ENCODE measurements around the gene RBM18. TPM values are rescaled to one million over a fixed set of nuclear protein-coding genes. Genes with fewer than 3 reads are reported as not detected.

Gene RBM18
- total RNA-seq, 1 experiment from 2014 or later, result 8.1 TPM

DNA sequence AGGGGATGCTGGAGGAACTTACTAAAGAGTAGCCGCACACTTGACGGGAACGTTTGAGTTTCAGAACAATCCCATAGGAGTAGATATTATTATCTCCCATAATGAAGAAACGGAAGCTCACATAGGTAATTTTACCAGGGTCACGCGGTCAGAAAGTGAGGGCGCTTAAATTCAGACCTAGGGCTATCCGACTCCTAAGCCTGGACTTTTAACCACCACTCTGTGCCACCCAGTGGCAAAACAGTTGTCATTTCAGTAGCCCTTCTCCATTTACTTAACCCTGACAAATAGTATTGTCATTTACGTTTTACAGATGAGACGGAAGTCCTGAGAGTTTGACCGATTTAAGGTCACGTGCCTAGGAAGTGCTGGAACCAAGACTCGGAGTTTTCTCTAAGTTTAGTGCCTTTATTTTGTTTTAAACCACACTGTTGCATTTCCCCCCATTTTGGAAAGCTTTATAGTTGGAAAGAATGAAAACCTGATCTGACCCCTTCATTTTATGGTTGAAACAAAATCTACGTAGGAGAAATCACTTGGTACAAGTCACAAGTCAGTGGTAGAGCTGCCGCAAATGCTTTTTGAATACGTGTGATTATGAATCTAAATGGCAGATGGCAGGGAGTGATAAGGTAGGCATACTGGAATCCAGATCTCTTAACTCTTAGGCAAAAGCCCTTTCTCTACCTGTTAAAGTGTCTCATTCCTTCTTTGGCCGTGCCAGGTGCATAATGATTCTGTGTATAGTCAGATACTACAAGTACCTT lies 692 bp upstream of the RBM18 start:
- DNase-seq, result no peak
- H3K4me3 ChIP-seq, result peak overlapping the region; percentile 86
- no peaks in the 10 kb centered on the region for H3K9me3 ChIP-seq
- no peaks in the 10 kb centered on the region for H3K27me3 ChIP-seq
- H3K36me3 ChIP-seq, result peaks cover 25% of the 10 kb centered on the region

DNA sequence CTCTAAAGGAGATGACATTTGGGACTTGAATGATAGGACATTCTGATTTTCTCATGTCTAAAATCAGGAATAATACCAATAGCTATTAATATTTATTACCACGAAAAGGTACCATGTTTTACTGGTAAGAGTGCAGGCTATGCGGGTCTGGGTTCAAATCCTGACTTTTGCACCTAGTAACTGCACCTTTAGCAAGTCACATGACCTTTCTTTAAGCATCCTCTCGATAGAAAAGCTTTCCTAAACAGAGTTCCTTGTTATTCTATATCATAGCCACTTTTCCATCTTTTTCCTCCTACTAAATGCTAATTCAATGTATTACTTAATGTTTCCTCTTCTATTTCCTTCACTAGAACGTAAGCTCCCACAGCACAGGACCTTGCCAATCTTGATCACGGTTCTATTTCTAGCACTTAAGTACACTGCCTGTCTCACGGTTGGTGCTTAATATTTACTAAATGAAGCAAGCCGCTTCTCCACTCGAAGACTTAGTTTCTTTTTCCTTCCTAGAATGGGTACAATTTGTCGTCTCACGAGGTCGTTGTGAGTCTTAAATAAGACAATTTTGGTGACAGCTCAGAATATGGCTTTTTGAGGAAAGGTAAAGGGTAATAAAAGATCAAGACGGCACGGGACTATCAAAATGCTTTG lies 816 bp downstream of the RBM18 start:
- Histone ChIP-seq H3K27me3 (no peaks in the 10 kb centered on the region), H3K36me3 (peaks cover 34% of the 10 kb centered on the region), H3K9me3 (no peaks in the 10 kb centered on the region), H3K4me3 (peak overlapping the region; percentile 86)
- no peak for DNase-seq

DNA sequence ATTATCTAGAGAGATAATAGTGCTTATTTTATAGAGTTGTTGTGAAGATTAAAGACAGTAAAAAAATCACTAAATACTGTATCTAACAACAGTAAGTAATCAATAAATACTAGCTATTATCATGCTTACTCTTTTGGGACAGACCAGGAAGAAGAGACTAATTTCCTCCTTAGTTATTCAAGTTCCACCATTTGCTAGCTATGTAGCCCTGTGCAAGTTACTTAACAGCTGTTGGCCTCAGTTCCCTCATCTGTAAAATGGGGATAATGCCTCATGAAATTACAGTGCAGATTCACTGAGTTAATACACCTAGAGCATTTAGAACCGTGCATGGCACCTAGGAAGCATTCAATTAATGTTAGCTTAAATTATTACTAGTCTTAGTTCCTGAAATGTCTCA lies 2.6 kb downstream of the RBM18 start:
- H3K4me3 ChIP-seq, result no peak overlapping the region
- no peaks in the 10 kb centered on the region for H3K9me3 ChIP-seq
- H3K36me3 ChIP-seq, result peaks cover 41% of the 10 kb centered on the region
- H3K27me3 ChIP-seq, result no peaks in the 10 kb centered on the region
- no peak for DNase-seq

DNA sequence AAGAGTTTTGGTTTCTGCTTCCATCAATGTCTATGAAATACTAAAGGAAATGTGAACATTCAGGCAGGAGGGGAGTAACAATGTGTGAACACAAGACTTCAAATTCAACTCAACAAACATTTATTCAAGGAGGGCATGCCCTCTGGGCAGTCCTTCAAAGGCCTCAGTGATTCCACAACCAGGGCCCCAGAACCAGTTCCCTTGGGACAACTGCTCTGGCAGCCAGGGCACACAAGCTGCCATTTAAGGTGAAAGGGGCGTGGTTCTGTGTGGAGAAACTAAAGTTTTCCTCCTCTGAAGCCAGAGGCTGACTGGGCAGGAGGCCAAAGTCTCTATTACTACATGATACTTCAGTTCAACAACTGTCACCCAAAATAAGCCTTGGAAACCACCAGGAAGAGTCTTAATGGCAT lies 3.2 kb downstream of the RBM18 start:
- Histone ChIP-seq H3K36me3 (peaks cover 44% of the 10 kb centered on the region), H3K27me3 (no peaks in the 10 kb centered on the region), H3K4me3 (no peak overlapping the region), H3K9me3 (no peaks in the 10 kb centered on the region)
- peak; percentile 38 for DNase-seq

DNA sequence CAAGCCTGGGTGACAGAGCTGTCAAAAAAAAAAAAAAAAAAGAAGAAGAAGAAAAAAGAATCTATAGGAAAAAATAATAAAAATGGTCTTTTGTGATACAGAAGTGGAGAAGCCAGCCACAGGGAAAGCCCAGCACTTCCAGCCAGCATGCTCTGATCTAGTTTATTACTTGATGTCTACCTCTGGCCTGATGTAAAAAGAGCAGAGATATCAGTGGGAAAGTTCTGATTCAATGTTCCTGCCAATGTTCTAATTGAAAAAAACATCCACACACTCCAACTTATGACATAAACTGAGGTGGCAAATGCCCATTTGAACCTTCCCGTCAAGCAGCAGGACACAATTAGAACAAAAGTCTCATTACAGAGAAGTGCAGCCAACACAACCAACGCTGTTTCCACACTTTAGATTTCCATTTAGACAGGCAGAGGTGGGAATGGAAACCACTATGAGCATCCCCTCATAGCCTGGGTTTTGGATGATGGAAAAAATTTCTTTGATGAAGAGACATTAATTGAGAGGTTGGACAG lies 5.7 kb downstream of the RBM18 start:
- Histone ChIP-seq H3K36me3 (peaks cover 45% of the 10 kb centered on the region), H3K27me3 (no peaks in the 10 kb centered on the region), H3K4me3 (no peak overlapping the region), H3K9me3 (no peaks in the 10 kb centered on the region)
- no peak for DNase-seq

DNA sequence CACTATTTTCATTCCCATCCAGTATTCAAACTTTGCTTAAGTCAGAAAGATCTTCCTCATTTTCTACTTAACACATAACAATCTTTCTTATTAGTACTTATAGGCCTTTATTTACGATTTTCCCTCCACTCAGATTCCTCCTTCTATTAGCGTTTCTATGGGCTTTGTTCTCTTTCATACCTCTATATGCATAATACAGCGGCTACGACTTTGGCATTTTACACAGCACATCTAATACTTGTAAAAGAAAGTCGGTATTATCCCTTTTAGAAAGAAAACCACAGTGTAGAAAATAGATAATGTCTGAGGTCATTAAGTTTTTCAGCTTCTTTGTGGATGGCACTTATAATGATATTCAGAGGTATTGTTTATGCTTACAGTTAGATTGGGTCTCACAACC lies 8.4 kb downstream of the RBM18 start:
- Histone ChIP-seq H3K9me3 (no peaks in the 10 kb centered on the region), H3K4me3 (no peak overlapping the region), H3K27me3 (no peaks in the 10 kb centered on the region), H3K36me3 (peaks cover 57% of the 10 kb centered on the region)
- DNase-seq, result no peak

DNA sequence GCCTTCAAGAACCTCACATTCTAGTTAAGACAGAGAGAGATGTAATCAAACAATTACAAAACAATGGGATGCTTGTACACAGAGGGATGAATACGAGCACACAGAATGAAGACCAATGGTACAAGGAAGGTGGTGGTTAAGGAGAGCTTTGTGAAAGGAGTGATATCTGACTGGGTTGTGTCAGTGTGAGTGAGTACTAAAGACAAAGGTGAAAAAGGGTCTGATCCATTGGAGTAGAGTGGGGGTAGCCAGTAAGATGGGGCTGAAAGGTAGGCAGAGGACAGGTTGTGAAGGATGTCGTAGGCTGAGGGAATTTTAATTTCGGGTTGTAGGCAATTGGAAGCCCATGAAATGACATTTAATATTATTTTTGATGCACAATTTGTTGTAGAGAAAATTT lies 9.9 kb downstream of the RBM18 start:
- no peak for DNase-seq
- H3K9me3 ChIP-seq, result no peaks in the 10 kb centered on the region
- H3K4me3 ChIP-seq, result no peak overlapping the region
- peaks cover 52% of the 10 kb centered on the region for H3K36me3 ChIP-seq
- no peaks in the 10 kb centered on the region for H3K27me3 ChIP-seq

DNA sequence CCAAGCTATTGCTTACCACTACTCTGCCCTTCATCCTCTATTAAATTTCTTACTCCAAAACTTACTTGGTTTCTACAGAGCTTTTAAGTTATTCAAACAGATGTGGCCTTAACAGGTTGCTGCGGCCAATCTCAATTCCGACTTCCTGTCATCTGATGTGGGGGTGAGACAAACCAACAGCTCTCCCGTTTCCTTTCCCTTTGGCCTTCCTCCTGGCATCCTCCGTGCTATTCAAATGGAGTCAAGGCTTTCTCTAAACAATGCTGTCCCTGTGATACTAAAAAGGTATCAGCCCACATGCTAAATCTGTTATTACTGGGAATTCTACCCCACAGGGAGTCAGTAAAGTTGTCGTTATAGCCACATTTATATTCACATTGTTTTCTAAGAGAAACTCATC lies 11.8 kb downstream of the RBM18 start:
- DNase-seq, result no peak
- H3K36me3 ChIP-seq, result peaks cover 42% of the 10 kb centered on the region
- H3K4me3 ChIP-seq, result no peak overlapping the region
- H3K9me3 ChIP-seq, result no peaks in the 10 kb centered on the region
- no peaks in the 10 kb centered on the region for H3K27me3 ChIP-seq

DNA sequence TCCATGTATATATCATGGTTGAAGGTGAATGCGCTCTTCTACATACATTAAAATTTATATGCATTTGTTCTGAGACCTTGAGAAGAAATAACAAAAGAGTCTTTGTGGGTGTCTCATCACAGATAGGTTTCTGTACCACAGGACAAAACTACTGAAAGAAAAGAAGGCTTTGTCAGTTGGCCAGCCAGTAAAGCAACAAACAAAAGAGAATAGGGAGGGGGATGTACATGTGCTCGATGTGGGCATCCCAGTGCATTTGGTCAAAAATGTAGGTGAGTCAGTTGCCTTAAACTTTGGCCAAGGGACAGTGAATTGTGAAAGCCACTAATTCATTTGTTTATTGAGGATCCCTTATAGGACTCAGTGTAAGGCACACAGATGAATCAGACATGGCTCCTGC lies 13.3 kb downstream of the RBM18 start:
- Histone ChIP-seq H3K9me3 (no peaks in the 10 kb centered on the region), H3K36me3 (peaks cover 43% of the 10 kb centered on the region), H3K4me3 (no peak overlapping the region), H3K27me3 (no peaks in the 10 kb centered on the region)
- DNase-seq, result no peak

DNA sequence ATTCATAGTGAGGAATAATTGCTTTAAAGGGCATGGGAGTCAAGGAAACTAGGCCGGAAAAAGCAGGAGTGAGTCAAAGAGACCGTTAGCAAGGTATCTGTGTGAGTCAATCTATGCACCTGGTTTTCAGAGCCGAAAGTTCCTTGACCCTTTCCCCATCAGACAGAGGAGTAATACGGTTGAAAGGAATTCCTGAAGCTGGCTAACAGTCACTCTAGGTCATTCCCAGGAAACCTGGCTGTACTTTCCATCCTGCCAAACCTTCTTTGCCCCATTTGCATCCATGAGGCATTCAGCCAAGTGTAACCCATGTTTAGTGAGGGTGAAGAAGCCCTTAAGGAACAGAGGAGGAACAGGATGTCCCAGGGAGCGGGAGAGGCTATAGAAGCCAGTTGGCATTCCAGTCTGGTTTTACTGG lies 16.2 kb downstream of the RBM18 start:
- Histone ChIP-seq H3K36me3 (peaks cover 56% of the 10 kb centered on the region), H3K9me3 (no peaks in the 10 kb centered on the region), H3K27me3 (no peaks in the 10 kb centered on the region), H3K4me3 (no peak overlapping the region)
- DNase-seq, result no peak

DNA sequence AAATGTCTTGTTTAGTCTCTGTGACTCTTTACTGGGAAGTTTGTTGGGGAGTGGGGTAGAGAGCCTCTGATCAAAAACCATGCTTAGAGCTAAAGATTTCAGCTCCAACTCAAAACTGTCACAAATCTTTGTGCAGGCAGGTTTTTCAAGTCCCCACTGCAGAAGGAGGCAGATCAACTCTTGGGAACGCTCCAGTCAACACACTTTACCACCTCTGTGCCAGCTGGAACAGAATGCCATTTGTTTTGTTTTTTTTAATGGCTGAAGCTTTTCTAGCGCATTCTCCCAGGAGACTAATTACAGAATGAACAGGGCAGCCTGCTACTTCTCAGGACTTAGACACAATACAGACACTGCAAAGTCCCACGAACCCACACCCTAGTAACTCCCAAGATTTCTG lies 18.0 kb downstream of the RBM18 start:
- no peak for DNase-seq
- no peak overlapping the region for H3K4me3 ChIP-seq
- H3K9me3 ChIP-seq, result no peaks in the 10 kb centered on the region
- no peaks in the 10 kb centered on the region for H3K27me3 ChIP-seq
- H3K36me3 ChIP-seq, result peaks cover 53% of the 10 kb centered on the region

DNA sequence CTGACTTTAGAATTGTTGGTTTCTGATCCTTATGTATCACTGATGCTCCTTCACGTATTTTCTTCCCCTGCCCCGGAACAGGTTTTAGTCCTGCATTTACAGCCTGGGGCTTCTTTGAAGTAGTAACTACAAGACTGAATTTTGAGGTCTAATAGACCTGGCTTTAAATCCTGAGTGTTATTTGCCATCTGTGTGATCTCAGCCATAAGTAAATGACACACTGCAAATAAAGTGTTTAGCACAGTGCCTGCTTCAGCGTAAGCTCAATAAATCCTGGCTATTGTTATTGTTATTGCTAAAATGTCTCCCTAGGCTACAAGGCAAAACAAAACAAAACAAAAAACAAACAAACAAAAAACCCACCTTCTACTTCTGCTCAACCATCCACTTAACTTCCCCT lies 20.3 kb downstream of the RBM18 start:
- no peaks in the 10 kb centered on the region for H3K27me3 ChIP-seq
- H3K4me3 ChIP-seq, result no peak overlapping the region
- H3K9me3 ChIP-seq, result no peaks in the 10 kb centered on the region
- peaks cover 54% of the 10 kb centered on the region for H3K36me3 ChIP-seq
- DNase-seq, result no peak

DNA sequence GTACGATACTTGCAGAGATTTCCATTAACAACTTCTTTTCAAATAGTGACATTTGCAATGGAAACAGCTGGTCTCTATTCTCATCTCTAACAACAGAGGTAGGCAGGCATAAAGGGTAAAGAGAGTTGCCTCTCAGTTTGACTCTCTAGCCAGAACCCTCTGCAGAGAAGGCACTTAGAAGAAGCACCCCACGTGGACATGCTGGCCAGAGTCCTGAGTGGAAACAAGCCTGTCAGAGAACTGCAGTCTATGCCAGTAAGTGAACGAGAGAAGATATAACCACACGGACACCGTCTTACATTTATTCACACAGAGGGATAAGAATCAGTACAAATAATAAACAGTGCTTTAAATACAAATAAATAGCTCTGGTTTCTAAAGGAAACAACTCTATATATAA lies 24.9 kb downstream of the RBM18 start:
- Histone ChIP-seq H3K9me3 (no peaks in the 10 kb centered on the region), H3K27me3 (no peaks in the 10 kb centered on the region; the same call in 1 of the 2 replicates), H3K4me3 (no peak overlapping the region), H3K36me3 (peaks cover 39% of the 10 kb centered on the region)
- no peak for DNase-seq

DNA sequence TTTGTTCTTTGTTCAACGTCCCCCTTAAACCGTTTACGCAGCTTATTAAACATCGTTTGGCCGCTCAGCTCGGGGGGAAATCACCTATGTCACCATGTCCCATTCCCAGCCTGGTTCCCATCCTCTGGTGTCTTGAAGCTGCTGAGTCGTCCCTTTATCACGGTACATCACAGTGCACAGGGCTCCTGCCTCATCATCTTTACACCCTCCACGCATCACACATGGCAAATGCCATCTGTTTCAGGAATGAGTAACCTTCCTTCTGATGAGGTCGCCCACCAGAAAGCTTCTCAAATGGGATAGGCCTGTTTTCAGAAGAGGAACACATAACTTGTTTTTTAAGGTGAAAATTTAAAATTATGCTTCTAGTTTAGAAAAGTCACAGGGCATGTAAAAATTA lies 28.0 kb downstream of the RBM18 start:
- no peak for DNase-seq
- no peak overlapping the region for H3K4me3 ChIP-seq
- peaks cover 4% of the 10 kb centered on the region for H3K27me3 ChIP-seq
- H3K36me3 ChIP-seq, result peaks cover 16% of the 10 kb centered on the region
- no peaks in the 10 kb centered on the region for H3K9me3 ChIP-seq

DNA sequence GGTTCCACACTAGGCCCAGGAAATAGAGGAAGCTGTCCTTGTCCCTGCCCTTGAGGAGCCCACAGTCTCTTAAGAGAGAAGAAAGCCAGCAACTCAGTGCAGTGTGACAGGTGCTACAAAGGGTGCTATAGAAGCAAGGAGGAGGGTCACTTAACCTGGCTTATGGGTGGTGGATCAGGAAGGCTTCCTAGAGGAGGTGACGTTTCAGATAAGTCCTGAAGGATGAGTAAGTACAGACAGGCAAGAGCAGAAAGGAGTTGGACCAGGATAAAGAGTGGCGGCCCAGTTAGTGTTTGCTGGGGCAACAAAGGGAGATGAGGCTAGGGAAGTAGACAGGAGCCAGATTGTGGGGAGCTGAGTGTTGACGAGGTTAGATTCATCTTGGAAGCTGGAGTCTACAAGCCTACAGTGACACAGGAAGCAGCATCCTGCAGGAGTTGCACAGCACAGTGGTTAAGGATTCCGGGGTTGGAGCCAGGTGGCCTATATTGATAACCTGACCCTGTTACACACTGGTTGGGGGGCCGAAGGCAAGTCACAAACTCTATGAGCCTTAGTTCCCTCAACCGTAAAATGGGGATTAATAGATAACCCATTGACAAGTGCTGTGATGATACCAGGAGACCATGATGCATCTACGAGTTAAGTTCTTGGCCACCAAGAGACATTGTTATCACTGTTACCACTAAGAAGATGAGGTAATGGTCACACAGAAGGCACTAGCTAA lies 30.5 kb downstream of the RBM18 start:
- no peak overlapping the region for H3K4me3 ChIP-seq
- DNase-seq, result no peak
- no peaks in the 10 kb centered on the region for H3K9me3 ChIP-seq
- H3K36me3 ChIP-seq, result no peaks in the 10 kb centered on the region; the same call in none of the 2 replicates
- H3K27me3 ChIP-seq, result peaks cover 29% of the 10 kb centered on the region

DNA sequence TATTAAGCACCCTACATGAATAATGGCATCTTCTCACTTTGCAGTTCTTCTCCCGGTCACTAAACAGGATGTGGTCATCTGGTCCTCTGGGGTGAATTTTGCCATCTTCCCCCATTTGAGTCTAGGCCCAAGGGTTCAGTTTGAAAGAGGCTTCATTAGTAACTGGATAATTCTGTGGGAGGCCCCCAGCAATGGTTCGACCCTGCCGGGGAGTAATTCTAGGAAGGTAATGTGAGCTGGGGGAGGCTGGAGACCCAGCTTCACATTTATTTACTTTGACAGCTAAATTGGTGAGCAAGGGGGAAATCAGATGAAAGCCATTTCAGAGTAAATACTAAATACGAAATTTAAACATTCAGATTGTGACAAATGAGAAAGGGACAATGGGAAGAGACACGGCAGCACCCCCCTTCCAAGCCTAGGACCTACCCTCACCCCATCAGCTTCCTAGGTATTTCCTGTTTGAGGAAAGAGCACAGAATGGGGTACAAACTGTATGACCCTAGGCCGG lies 31.8 kb downstream of the RBM18 start:
- no peaks in the 10 kb centered on the region for H3K36me3 ChIP-seq
- H3K9me3 ChIP-seq, result no peaks in the 10 kb centered on the region
- H3K4me3 ChIP-seq, result no peak overlapping the region
- DNase-seq, result no peak
- H3K27me3 ChIP-seq, result peaks cover 38% of the 10 kb centered on the region

DNA sequence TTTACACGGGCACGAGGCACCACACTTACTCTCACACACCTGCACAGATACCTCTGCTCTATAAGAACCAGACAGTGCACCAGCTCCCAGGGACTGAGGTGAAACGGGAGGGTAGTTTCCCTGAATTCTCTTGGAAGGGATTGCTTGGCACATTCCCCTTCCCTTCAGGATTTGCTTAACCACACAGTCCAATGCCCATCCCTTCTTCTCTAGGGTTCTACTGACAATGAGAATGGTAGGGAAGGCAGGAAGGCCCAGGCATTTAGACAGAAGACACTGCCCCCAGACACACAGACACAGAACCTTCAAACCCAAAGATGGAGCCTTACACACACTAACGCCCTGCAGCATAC lies 35.2 kb downstream of the RBM18 start:
- no peaks in the 10 kb centered on the region for H3K36me3 ChIP-seq
- H3K27me3 ChIP-seq, result peaks cover 54% of the 10 kb centered on the region
- no peak for DNase-seq
- no peaks in the 10 kb centered on the region for H3K9me3 ChIP-seq
- H3K4me3 ChIP-seq, result no peak overlapping the region
